IMR-90 (cell line): ENCODE results near the gene XRCC4. TPM values are rescaled to one million over a fixed set of nuclear protein-coding genes. Genes with fewer than 3 reads are reported as not detected.

Source experiments
- ATAC-seq: fragments of 200-7000 bp; cut with Tn5 transposase; 2 replicates; pipeline ENCODE4 v1.9.1; 2020; ENCODE audit warnings: low read depth, mild to moderate bottlenecking, moderate library complexity
- BruUV-seq: library from RNA; stranded (reverse); fragments of 400-500 nt; replicated peaks from 2 replicates; lab custom pipeline; 2021; lab: Mats Ljungman, UMichigan
- CTCF ChIA-PET: fragments of 300-600 bp; formaldehyde crosslinking; extraction: SDS; loops from one replicate; lab custom pipeline; 2021; ENCODE audit warnings: antibody characterized with exemption; lab: Yijun Ruan, JAX
- POLR2A ChIA-PET: fragments of 300-600 bp; sonication (Branson Sonifier 250); formaldehyde crosslinking; loops from one replicate; lab custom pipeline; 2022; ENCODE audit warnings: antibody characterized with exemption; ENCODE audit not compliant: unreplicated experiment; lab: Charles Lee
- DNase-seq: peaks from one replicate; pipeline ENCODE4 v3.0.0; 2013
- H2AFZ ChIP-seq: replicated peaks from 2 replicates; pipeline ENCODE3; 2013; ENCODE audit warnings: low read length, mild to moderate bottlenecking; ENCODE audit not compliant: poor library complexity
- H2AK5ac ChIP-seq: 2 replicates; pipeline ENCODE4 v1.6.1; 2013; ENCODE audit warnings: low read depth, low read length, inconsistent platforms
- H2AK9ac ChIP-seq: replicated peaks from 2 replicates; pipeline ENCODE3; 2013; ENCODE audit warnings: mild to moderate bottlenecking, low read depth, low read length, moderate library complexity; ENCODE audit not compliant: poor library complexity
- H2BK120ac ChIP-seq: 2 replicates; pipeline ENCODE4 v1.6.1; 2013; ENCODE audit warnings: low read depth, low read length, inconsistent platforms
- H2BK15ac ChIP-seq: 3 replicates; pipeline ENCODE4 v1.6.1; 2013; ENCODE audit warnings: low read depth, low read length, inconsistent platforms
- H2BK20ac ChIP-seq: 2 replicates; pipeline ENCODE4 v1.6.1; 2013; ENCODE audit warnings: low read depth, mild to moderate bottlenecking, inconsistent platforms, low read length, moderate library complexity
- H2BK5ac ChIP-seq: 2 replicates; pipeline ENCODE4 v1.6.1; 2013; ENCODE audit warnings: mild to moderate bottlenecking, low read depth, low read length, inconsistent platforms; ENCODE audit not compliant: poor library complexity, severe bottlenecking
- H3K14ac ChIP-seq: replicated peaks from 2 replicates; pipeline ENCODE4 v1.6.1; 2013; ENCODE audit warnings: low read depth, low read length, inconsistent platforms
- H3K18ac ChIP-seq: 2 replicates; pipeline ENCODE4 v1.6.1; 2013; ENCODE audit warnings: low read depth, low read length, control low read depth
- H3K23ac ChIP-seq: 2 replicates; pipeline ENCODE4 v1.6.1; 2013; ENCODE audit warnings: low read depth, low read length, inconsistent platforms
- H3K27ac ChIP-seq: 2 replicates; pipeline ENCODE4 v1.5.1; 2013; ENCODE audit warnings: mild to moderate bottlenecking, control low read depth, low read length; ENCODE audit not compliant: insufficient read depth
- H3K27me3 ChIP-seq: 2 replicates; pipeline ENCODE4 v1.6.1; 2013; ENCODE audit warnings: low read length; ENCODE audit not compliant: control insufficient read depth, insufficient read depth
- H3K36me3 ChIP-seq: 2 replicates; pipeline ENCODE4 v1.6.1; 2013; ENCODE audit warnings: low read length, mixed read lengths; ENCODE audit not compliant: control insufficient read depth, insufficient read depth
- H3K4ac ChIP-seq: 2 replicates; pipeline ENCODE4 v1.6.1; 2013; ENCODE audit warnings: low read depth, low read length, inconsistent platforms
- H3K4me1 ChIP-seq: 2 replicates; pipeline ENCODE4 v1.6.1; 2013; ENCODE audit warnings: low read length, mixed read lengths; ENCODE audit not compliant: control insufficient read depth, insufficient read depth
- H3K4me2 ChIP-seq: 2 replicates; pipeline ENCODE4 v1.6.1; 2013; ENCODE audit warnings: low read depth, mild to moderate bottlenecking, control low read depth, low read length, moderate library complexity
- H3K4me3 ChIP-seq: 2 replicates; pipeline ENCODE4 v1.5.1; 2013; ENCODE audit warnings: low read depth, mild to moderate bottlenecking, control low read depth, low read length, moderate library complexity; ENCODE audit not compliant: insufficient read depth
- H3K56ac ChIP-seq: 2 replicates; pipeline ENCODE4 v1.6.1; 2013; ENCODE audit warnings: low read length, inconsistent platforms; ENCODE audit not compliant: insufficient read depth; ENCODE audit errors: extremely low read depth
- H3K79me1 ChIP-seq, 2 experiments: 2 replicates each; pipeline ENCODE4 v1.6.1; 2013; ENCODE audit warnings: low read length in 2 of 2, inconsistent platforms in 1 of 2, low read depth in 1 of 2
- H3K9ac ChIP-seq: 2 replicates; pipeline ENCODE4 v1.6.1; 2013; ENCODE audit warnings: low read depth, low read length, control low read depth
- H3K9me1 ChIP-seq: 2 replicates; pipeline ENCODE4 v1.6.1; 2013; ENCODE audit warnings: low read length, inconsistent platforms; ENCODE audit not compliant: insufficient read depth
- H3K9me3 ChIP-seq: 2 replicates; pipeline ENCODE4 v1.6.1; 2013; ENCODE audit warnings: low read length; ENCODE audit not compliant: control insufficient read depth, insufficient read depth
- H4K20me1 ChIP-seq: 2 replicates; pipeline ENCODE4 v1.6.1; 2013; ENCODE audit warnings: low read length, inconsistent platforms; ENCODE audit not compliant: insufficient read depth
- H4K5ac ChIP-seq: 2 replicates; pipeline ENCODE4 v1.6.1; 2013; ENCODE audit warnings: mild to moderate bottlenecking, low read depth, low read length, control low read depth
- H4K8ac ChIP-seq, 2 experiments: 2 replicates each; pipeline ENCODE4 v1.6.1; 2013; ENCODE audit warnings: low read depth in 2 of 2, low read length in 2 of 2, control low read depth in 1 of 2, inconsistent platforms in 1 of 2
- H4K91ac ChIP-seq: 2 replicates; pipeline ENCODE4 v1.6.1; 2013; ENCODE audit warnings: low read depth, low read length, inconsistent platforms; ENCODE audit not compliant: insufficient read depth
- BHLHE40 ChIP-seq: fragments of 150-350 bp; IDR thresholded peaks from 2 replicates; pipeline ENCODE4 v1.6.1; 2016; ENCODE audit warnings: mild to moderate bottlenecking, low read depth, low read length
- CEBPB ChIP-seq: IDR thresholded peaks from 2 replicates; pipeline ENCODE4 v1.6.1; 2012; ENCODE audit warnings: low read depth, low read length, improper control_type of control experiment
- CHD1 ChIP-seq: IDR thresholded peaks from 2 replicates; pipeline ENCODE4 v1.6.1; 2012; ENCODE audit warnings: low read depth, low read length, improper control_type of control experiment
- CTCF ChIP-seq: conservative IDR thresholded peaks from 2 replicates; pipeline ENCODE4 v1.5.1; 2012; ENCODE audit warnings: mild to moderate bottlenecking, low read depth, low read length, improper control_type of control experiment
- ELK1 ChIP-seq: fragments of 150-350 bp; IDR thresholded peaks from 2 replicates; pipeline ENCODE4 v1.6.1; 2016; ENCODE audit warnings: low read depth, mild to moderate bottlenecking, low read length, moderate library complexity, borderline replicate concordance
- FOS ChIP-seq: fragments of 150-350 bp; IDR thresholded peaks from 2 replicates; pipeline ENCODE4 v1.6.1; 2016; ENCODE audit warnings: low read depth, low read length
- MAFK ChIP-seq: IDR thresholded peaks from 2 replicates; pipeline ENCODE4 v1.6.1; 2012; ENCODE audit warnings: low read depth, low read length, improper control_type of control experiment
- MAZ ChIP-seq: IDR thresholded peaks from 2 replicates; pipeline ENCODE4 v1.6.1; 2012; ENCODE audit warnings: low read depth, mild to moderate bottlenecking, low read length, improper control_type of control experiment, moderate library complexity, borderline replicate concordance
- MXI1 ChIP-seq: IDR thresholded peaks from 2 replicates; pipeline ENCODE4 v1.6.1; 2012; ENCODE audit warnings: low read depth, mild to moderate bottlenecking, low read length, moderate library complexity, borderline replicate concordance
- NFE2L2 ChIP-seq: fragments of 150-350 bp; IDR thresholded peaks from 2 replicates; pipeline ENCODE4 v1.6.1; 2016; ENCODE audit warnings: low read depth, mild to moderate bottlenecking, low read length
- POLR2A ChIP-seq: IDR thresholded peaks from 2 replicates; pipeline ENCODE4 v1.6.1; 2012; ENCODE audit warnings: mild to moderate bottlenecking, low read depth, low read length
- RAD21 ChIP-seq: IDR thresholded peaks from 2 replicates; pipeline ENCODE4 v1.6.1; 2012; ENCODE audit warnings: low read length, improper control_type of control experiment
- RCOR1 ChIP-seq: IDR thresholded peaks from 2 replicates; pipeline ENCODE4 v1.6.1; 2012; ENCODE audit warnings: mild to moderate bottlenecking, low read length, improper control_type of control experiment; ENCODE audit not compliant: insufficient replicate concordance
- RFX5 ChIP-seq: IDR thresholded peaks from 2 replicates; pipeline ENCODE4 v1.8.0; 2012; ENCODE audit warnings: low read depth, mild to moderate bottlenecking, low read length, moderate library complexity
- SMC3 ChIP-seq: fragments of 150-350 bp; IDR thresholded peaks from 2 replicates; pipeline ENCODE4 v1.6.1; 2016; ENCODE audit warnings: low read depth, mild to moderate bottlenecking, antibody characterized with exemption, low read length, moderate library complexity
- USF2 ChIP-seq: fragments of 150-350 bp; IDR thresholded peaks from 2 replicates; pipeline ENCODE4 v1.6.1; 2017; ENCODE audit warnings: mild to moderate bottlenecking, antibody characterized with exemption, low read length, low read depth
- WGBS, 2 experiments: methylation state at CpG; one replicate each; pipeline versions ENCODE4 v1.1.5 to v1.1.7; 2013; ENCODE audit warnings: missing lambda C conversion rate in 2 of 2; ENCODE audit not compliant: insufficient read length in 1 of 2; ENCODE audit errors: extremely low coverage in 2 of 2; 5-methylcytosine and 5-hydroxymethylcytosine counted together
- dilution Hi-C: fragments of 300-500 bp; cut with HindIII; formaldehyde crosslinking; loops from one replicate; pipeline ENCODE4 v1.14.3; 2018; ENCODE audit warnings: low sequenced_read_pairs; ENCODE audit not compliant: unreplicated experiment
- in situ Hi-C: fragments of 300-500 bp; cut with MboI; formaldehyde crosslinking; loops from 3 replicates; pipeline ENCODE4 v1.14.3; 2019; ENCODE audit warnings: low sequenced_read_pairs, inconsistent platforms, mixed read lengths
- intact Hi-C: fragments of 100-400 bp; cut with micrococcal nuclease; formaldehyde crosslinking; loops from 2 replicates; pipeline ENCODE4 v1.10.0; 2022
- polyA plus RNA-seq, 3 experiments: library from polyadenylated mRNA; depleted of rRNA; stranded (reverse); fragments of >200 nt; gene quantifications; 2 replicates each; pipeline ENCODE4 v1.2.3, GENCODE V29; 2012; ENCODE audit warnings: low replicate concordance in 1 of 3
- total RNA-seq: library from RNA; depleted of rRNA; stranded (reverse); fragments of >200 nt; gene quantifications from 2 replicates; pipeline ENCODE4 v1.2.3, GENCODE V29; 2012

XRCC4 gene
- total and polyA plus RNA-seq, 2 of the 4 experiments (the other 2 are of a cell fraction) = 3.5 to 4.7 TPM

GRCh38 chr5:83101514-83101913 is 24.2 kb downstream of the XRCC4 start:
- DNase-seq (no peak), ATAC-seq (no peak)
- Histone ChIP-seq H3K36me3 (no peaks in the 10 kb centered on the region), H2BK120ac (no peak overlapping the region), H3K4ac (no peak overlapping the region), H2BK20ac (no peak overlapping the region), H3K4me3 (no peak overlapping the region), H3K56ac (no peak overlapping the region), H3K9ac (no peak overlapping the region), H3K9me1 (no peaks in the 10 kb centered on the region), H2AK5ac (no peak overlapping the region), H3K23ac (no peak overlapping the region), H3K9me3 (no peaks in the 10 kb centered on the region), H3K18ac (no peak overlapping the region), H3K4me2 (no peak overlapping the region), H3K27me3 (no peaks in the 10 kb centered on the region), H3K79me1 (peaks cover 0 to 5% of the 10 kb centered on the region in 2 experiments; a peak in 1 of 4 replicates), H2AK9ac (no peak overlapping the region), H3K27ac (no peak overlapping the region), H4K91ac (no peak overlapping the region), H4K5ac (peak overlapping the region; percentile 59; the same call in 1 of the 2 replicates), H2BK15ac (no peak overlapping the region), H4K20me1 (no peaks in the 10 kb centered on the region), H2AFZ (no peak overlapping the region), H4K8ac (no peak overlapping the region), H3K4me1 (no peaks in the 10 kb centered on the region; the same call in 1 of the 2 replicates), H2BK5ac (no peak overlapping the region), H3K14ac (no peak overlapping the region)
- dilution Hi-C loops (no loop called here), intact Hi-C loops (no loop called here), in situ Hi-C loops (no loop called here)
- WGBS, 2 experiments = no CpG with 5 or more reads among the region's 1 CpG
- CTCF ChIA-PET = no interaction called here
- TF ChIP-seq RAD21 (no peak), FOS (no peak), POLR2A (no peak), RCOR1 (no peak), ELK1 (no peak), CEBPB (no peak), CTCF (no peak), MAZ (no peak), MAFK (no peak), CHD1 (no peak), NFE2L2 (no peak), MXI1 (no peak), USF2 (no peak), BHLHE40 (no peak), SMC3 (no peak), RFX5 (no peak)
- POLR2A ChIA-PET = no interaction called here
- no TSS peak for BruUV-seq
